Ovary (tissue), 9 donors: ENCODE results near the gene GET4. TPM values are rescaled to one million over a fixed set of nuclear protein-coding genes. Genes with fewer than 3 reads are reported as not detected.

Experiments
- DNase-seq, 5 donors: peaks; one replicate each; pipeline ENCODE4 v3.0.0-alpha.2; 2019 to 2020
- H3K27ac ChIP-seq, 2 donors: fragments of 200-600 bp; one replicate each; pipeline versions ENCODE4 v1.5.1 to v1.8.0; 2019 to 2022
- H3K27me3 ChIP-seq: fragments of 200-600 bp; one replicate; pipeline ENCODE4 v1.8.0; 2022
- H3K36me3 ChIP-seq: fragments of 200-600 bp; sonication (generic); one replicate; pipeline ENCODE4 v1.5.1; 2019
- H3K4me1 ChIP-seq: one replicate; pipeline ENCODE4 v1.8.1; 2013; ENCODE audit warnings: mild to moderate bottlenecking, moderate library complexity; ENCODE audit not compliant: insufficient read depth
- H3K4me3 ChIP-seq: fragments of 200-600 bp; sonication (generic); one replicate; pipeline ENCODE4 v1.5.1; 2017
- H3K9me3 ChIP-seq, 2 donors: fragments of 200-600 bp in 1 of 2; sonication (generic) in 1 of 2; one replicate each; pipeline versions ENCODE4 v1.5.1 to v1.8.1; 2013 to 2019; ENCODE audit warnings: mild to moderate bottlenecking in 1 of 2, moderate library complexity in 1 of 2
- EP300 ChIP-seq: sonication (generic); formaldehyde crosslinking; IDR thresholded peaks from one replicate; pipeline ENCODE4 v1.6.1; 2017; ENCODE audit warnings: antibody characterized with exemption
- POLR2A ChIP-seq: fragments of 450-650 bp; IDR thresholded peaks from one replicate; pipeline ENCODE4 v1.6.1; 2017; ENCODE audit warnings: antibody characterized with exemption, mild to moderate bottlenecking, moderate library complexity
- WGBS, 3 donors: extraction: QIAGEN DNeasy Blood & Tissue Kit in 1 of 3; methylation state at CpG; one replicate each; pipeline versions ENCODE4 v1.1.5 to v1.1.7; 2013 to 2017; 5-methylcytosine and 5-hydroxymethylcytosine counted together
- intact Hi-C, 4 donors: fragments of 100-400 bp; cut with DNase I; formaldehyde crosslinking; loops; one replicate each; pipeline versions ENCODE4 v1.11.0 to v1.15.1; 2022 to 2023
- polyA plus RNA-seq, 2 donors: library from polyadenylated mRNA; stranded (reverse); fragments of 200-250 nt in 1 of 2; fragments of 350-450 nt in 1 of 2; fragmentation: Illumina TruSeq in 1 of 2; extraction: RNeasy Lipid Tissue Mini Kit (QIAGEN cat#74804) in 1 of 2; gene quantifications; one replicate each; pipeline ENCODE4 v1.2.3, GENCODE V29; 2013 to 2014
- total RNA-seq, 7 donors: library from RNA; depleted of rRNA in 2 of 7; stranded (reverse); fragments of >200 nt in 2 of 7; fragmentation: NEBNext Ultra II Directional in 3 of 7; extraction: Animal tissue kit (Norgen Biotek cat#: 25700) in 3 of 7; gene quantifications; one replicate each; pipeline versions ENCODE4 v1.1.0 to v1.2.4, GENCODE V29; 2016 to 2023
- TF ChIP-seq, protein P1 (sequence below), 3 donors: fragments of 450-650 bp in 2 of 3; fragments of 200-600 bp in 1 of 3; IDR thresholded peaks; one replicate each; pipeline versions ENCODE4 v1.5.1 to v1.8.0; 2016 to 2022; ENCODE audit warnings: antibody characterized with exemption in 3 of 3, mild to moderate bottlenecking in 1 of 3
- donor health status: DM: no; HTN: no; CAD: no; lungs with moderate emphysema.
- donor health status: DM: no; HTN: no; CAD: no.
- donor health status: Bipolar disorder and iron deficiency.
- donor health status: DM: yes; HTN: yes; CAD: no.
- donor health status: DM: no; HTN: no; CAD: no.
- donor health status: DM: yes; HTN: yes; CAD: no.

The GET4 gene
- total and polyA plus RNA-seq, 9 donors, result 7.2 to 37.6 (median 30.4) TPM

GRCh38 chr7:886626-887487 is 10.5 kb downstream of the GET4 start:
- TF ChIP-seq EP300, result no peak
- no peak for TF ChIP-seq POLR2A
- TF ChIP-seq, protein P1, sequence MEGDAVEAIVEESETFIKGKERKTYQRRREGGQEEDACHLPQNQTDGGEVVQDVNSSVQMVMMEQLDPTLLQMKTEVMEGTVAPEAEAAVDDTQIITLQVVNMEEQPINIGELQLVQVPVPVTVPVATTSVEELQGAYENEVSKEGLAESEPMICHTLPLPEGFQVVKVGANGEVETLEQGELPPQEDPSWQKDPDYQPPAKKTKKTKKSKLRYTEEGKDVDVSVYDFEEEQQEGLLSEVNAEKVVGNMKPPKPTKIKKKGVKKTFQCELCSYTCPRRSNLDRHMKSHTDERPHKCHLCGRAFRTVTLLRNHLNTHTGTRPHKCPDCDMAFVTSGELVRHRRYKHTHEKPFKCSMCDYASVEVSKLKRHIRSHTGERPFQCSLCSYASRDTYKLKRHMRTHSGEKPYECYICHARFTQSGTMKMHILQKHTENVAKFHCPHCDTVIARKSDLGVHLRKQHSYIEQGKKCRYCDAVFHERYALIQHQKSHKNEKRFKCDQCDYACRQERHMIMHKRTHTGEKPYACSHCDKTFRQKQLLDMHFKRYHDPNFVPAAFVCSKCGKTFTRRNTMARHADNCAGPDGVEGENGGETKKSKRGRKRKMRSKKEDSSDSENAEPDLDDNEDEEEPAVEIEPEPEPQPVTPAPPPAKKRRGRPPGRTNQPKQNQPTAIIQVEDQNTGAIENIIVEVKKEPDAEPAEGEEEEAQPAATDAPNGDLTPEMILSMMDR (IDR thresholded peaks at IDR 0.05), result no peak
- Histone ChIP-seq H3K4me1 (peaks cover 22% of the 10 kb centered on the region), H3K27ac (no peak overlapping the region), H3K27me3 (no peaks in the 10 kb centered on the region), H3K4me3 (no peak overlapping the region), H3K9me3 (no peaks in the 10 kb centered on the region), H3K36me3 (no peaks in the 10 kb centered on the region)
- 91 to 94% (median 93%) methylated on average over 38 to 40 of the region's 40 CpGs for WGBS, 3 donors
- intact Hi-C loops, result loop anchor here in 1 of 4 donors (10.0 kb wide), 1 partner anchor 562 kb away; no protein-coding TSS in a partner anchor
- peak in 1 of 5 donors; percentile 22 for DNase-seq

GRCh38 chr7:887488-887820 is 11.1 kb downstream of the GET4 start:
- Histone ChIP-seq H3K27ac (no peak overlapping the region), H3K4me3 (no peak overlapping the region), H3K27me3 (no peaks in the 10 kb centered on the region), H3K4me1 (peaks cover 22% of the 10 kb centered on the region), H3K9me3 (no peaks in the 10 kb centered on the region), H3K36me3 (no peaks in the 10 kb centered on the region)
- 91 to 94% (median 94%) methylated on average over 15 to 18 of the region's 18 CpGs for WGBS, 3 donors
- TF ChIP-seq EP300, result no peak
- no peak for TF ChIP-seq POLR2A
- TF ChIP-seq, protein P1 (IDR thresholded peaks at IDR 0.05), result no peak
- no peak for DNase-seq
- intact Hi-C loops, result loop anchor here in 1 of 4 donors (10.0 kb wide), 1 partner anchor 563 kb away; no protein-coding TSS in a partner anchor

GRCh38 chr7:888081-889024 is 12.0 kb downstream of the GET4 start:
- Histone ChIP-seq H3K27ac (no peak overlapping the region), H3K27me3 (no peaks in the 10 kb centered on the region), H3K9me3 (no peaks in the 10 kb centered on the region), H3K36me3 (no peaks in the 10 kb centered on the region), H3K4me3 (no peak overlapping the region), H3K4me1 (peaks cover 16% of the 10 kb centered on the region)
- TF ChIP-seq EP300, result no peak
- intact Hi-C loops, result loop anchor here in 1 of 4 donors (10.0 kb wide), 1 partner anchor 564 kb away; no protein-coding TSS in a partner anchor
- WGBS, 3 donors, result 90 to 92% (median 90%) methylated on average over 35 to 43 of the region's 43 CpGs
- DNase-seq, result no peak

DNA sequence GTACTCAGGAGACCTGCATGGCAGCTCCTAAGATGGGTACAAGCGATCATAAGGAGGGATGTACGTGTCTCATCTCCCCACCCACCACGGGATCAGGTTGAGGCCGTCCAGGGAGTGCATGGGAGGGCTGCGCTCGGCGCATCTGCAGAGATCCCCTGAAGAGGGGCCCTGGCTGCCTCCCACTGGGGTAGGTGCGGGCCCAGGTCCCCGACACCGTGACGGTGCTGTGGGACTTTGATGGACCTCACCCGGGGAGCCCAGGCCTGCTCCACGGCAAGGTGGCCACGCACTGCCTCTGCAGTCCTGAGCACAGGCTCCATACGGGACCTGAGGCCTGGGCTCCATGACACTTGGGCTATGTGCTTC is 12.7 kb downstream of the GET4 start:
- TF ChIP-seq POLR2A (no peak), EP300 (no peak)
- TF ChIP-seq, protein P1 (IDR thresholded peaks at IDR 0.05), result no peak
- no peak overlapping the region for H3K27ac ChIP-seq
- intact Hi-C loops, result loop anchor here in 1 of 4 donors (10.0 kb wide), 1 partner anchor 564 kb away; no protein-coding TSS in a partner anchor

More for the DNA sequence above, 12.7 kb downstream of the GET4 start:
- no peak for DNase-seq
- Histone ChIP-seq H3K4me3 (no peak overlapping the region), H3K9me3 (no peaks in the 10 kb centered on the region), H3K4me1 (peaks cover 10% of the 10 kb centered on the region), H3K36me3 (no peaks in the 10 kb centered on the region), H3K27me3 (no peaks in the 10 kb centered on the region)
- 85 to 96% (median 92%) methylated on average over 11 to 15 of the region's 15 CpGs for WGBS, 3 donors
